Fibroblast of upper back skin (primary cell): Measurements from ENCODE around the gene XPR1.

Experiments used
- DNase-seq: peaks from one replicate; pipeline ENCODE4 v3.0.0-alpha.2; 2013

XPR1 gene

DNA sequence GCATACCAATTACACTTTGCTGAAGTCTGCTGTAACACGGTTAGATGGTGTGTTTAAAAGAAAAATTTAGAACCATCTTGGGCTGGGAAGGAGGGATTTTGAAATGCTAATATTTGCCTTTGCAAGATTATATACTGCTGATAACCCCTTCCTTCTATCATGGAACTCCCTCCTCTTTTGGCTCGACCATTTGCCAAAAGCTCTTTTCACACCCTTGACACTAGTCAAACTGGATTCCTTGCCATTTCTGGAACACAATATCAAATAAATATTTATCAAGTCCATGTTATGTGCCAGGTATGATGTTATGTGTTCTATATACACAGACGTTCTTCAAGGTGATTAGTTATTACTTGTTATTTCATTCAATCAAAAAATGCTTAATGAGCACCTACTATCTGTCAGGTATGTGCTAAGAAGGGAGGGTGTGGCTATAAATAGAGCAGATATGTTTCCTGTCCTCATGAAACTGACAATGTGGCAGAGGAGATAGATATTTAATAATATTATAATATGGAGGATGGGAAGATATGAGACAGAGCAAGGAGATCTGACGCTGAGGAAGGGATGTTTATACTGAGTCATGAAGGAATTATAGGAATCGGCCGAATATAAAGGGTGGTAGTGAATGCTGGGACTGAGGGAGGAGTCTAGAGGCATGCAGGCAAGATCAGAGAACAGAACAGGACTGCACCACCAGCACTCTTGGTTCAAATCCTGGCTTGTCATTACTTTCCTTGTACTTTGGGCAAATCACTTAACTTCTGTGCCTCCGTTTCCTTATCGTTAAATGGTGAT, 16.1 kb upstream of the XPR1 start:
- DNase-seq = no peak

DNA sequence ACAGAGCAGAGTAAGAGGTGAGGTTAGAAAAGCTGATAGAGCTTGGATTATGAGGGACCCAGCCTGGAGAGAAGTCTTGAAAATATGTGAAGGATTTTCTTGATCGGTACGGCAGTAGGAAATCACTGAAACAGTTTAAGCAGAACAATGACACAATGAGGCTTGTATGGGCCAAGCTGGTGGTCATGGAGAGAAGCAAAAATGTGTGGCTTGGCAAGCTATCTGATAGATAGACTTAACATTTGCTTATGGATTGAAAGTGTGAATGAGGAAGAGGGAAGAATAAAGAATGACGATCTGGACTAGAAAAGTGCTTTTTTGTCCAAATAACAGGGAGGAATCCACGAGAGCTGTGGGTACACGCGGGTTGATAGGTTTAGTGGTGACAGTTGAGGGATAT, 15.4 kb upstream of the XPR1 start:
- DNase-seq = peak; percentile 39

DNA sequence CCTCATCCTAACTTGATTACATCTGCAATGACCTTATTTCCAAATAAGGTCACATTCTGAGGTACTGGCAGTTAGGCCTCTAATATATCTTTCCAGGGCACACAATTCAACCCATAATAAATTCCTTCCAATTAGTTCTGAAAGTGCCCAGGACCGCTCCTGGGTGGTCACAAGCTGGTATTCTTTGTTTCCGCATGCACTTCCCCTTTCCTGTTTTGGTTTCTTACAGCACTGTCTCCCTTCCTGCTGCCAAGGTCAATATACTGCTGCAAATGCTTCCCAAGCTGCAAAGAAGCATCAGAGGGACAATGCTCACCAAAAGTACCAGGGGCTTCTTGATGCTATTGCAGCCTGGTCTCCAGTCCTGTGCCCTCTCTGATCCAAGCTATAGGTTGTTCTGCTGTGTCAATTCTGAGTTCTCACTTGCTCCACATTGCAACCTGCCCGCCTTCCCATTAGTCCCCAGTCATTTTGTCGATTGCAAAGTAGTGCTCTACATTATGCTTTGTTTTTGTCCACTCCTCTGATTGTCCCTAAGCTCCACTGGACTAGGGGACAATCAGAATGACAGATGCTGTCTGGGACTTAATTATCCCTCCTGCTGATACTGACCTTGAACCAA, 13.9 kb upstream of the XPR1 start:
- DNase-seq = no peak

DNA sequence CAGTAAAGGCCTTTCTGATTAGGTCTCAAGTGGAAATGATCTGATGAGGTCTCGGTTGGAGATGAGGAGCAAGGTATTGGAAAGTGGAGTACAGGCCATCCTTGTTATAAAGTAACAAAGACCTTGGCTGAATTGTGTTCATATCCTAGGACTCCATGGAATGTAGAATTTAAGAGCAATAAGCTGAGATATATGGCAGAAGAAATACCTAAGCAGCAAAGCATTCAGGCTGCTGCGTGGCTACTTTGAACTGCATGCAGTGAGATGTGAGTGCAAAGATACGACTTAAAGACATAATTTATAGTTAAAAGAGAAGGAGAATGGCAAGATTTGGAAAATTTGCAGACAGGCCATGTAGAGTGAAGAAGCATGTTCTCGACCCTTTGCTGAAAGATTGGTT, 11.2 kb upstream of the XPR1 start:
- DNase-seq = peak; percentile 28

DNA sequence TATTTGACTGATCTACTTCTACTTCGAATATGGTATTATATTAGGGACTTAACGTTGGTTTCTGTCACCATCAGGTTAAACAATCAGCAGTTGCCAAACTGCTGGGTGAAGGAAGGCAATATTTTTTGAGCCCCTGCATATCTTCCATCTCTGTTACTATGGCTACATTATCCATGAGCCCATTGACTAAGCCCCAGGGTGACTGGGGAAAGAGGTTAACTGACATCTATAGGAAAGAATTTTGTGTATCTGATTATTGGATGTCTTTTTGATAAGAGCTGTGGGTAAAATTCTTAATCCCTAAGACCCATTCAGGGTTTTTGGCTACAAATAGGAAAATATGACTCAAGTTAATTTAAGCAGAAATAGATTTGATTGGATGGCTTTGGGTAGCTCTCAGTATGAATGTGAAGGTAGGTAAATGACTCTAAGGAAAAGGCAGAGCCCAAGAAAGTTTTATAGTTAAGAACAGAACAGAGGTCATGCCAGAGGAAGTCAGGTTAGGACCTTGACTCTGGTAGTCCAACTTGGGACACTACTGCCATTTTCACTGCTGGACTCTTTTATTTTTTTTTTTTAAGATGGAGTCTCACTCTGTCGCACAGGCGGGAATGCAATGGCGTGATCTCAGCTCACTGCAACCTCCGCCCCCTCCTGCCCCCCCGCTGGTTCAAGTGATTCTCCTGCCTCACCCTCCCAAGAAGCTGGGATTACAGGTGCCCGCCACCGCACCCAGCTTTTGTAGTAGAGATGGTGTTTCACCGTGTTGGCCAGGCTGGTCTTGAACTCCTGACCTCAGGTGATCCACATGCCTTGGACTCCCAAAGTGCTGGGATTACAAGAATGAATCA, 8.9 kb upstream of the XPR1 start:
- DNase-seq = no peak

DNA sequence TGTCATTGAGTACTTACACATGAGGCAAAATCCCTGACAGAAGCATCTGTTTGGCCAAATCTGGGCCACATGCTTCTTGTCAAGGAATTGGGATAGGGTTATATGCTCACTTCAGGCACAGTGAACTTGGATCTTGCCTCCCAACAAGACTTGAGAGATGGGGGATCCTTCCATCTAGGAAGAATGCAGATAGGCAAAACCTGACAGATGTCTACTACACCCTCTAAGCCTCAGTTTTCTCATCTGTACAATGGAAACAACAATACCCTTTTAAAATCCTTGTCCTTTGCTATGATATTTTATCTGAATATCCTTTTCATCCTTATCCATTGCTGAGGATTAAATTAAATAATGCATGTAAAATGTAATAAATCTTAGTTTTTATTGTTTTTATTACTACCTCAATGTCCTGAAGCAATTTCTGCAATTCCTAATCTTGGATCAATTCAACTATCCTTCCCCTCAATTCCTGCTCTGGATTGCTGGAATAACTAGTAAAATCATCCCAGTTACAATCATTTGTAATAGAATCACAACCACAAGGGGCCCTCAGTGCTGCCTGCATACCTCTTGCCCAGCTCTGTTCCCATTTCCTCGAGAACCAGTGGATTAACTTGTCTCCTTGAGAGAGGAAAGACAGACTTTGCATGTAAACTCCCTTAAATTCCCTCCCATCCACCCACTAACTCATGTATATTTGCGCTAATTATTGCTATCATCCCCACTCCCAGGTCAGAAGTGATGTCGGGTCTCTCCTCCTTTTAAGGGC, 8.1 kb upstream of the XPR1 start:
- no peak for DNase-seq

DNA sequence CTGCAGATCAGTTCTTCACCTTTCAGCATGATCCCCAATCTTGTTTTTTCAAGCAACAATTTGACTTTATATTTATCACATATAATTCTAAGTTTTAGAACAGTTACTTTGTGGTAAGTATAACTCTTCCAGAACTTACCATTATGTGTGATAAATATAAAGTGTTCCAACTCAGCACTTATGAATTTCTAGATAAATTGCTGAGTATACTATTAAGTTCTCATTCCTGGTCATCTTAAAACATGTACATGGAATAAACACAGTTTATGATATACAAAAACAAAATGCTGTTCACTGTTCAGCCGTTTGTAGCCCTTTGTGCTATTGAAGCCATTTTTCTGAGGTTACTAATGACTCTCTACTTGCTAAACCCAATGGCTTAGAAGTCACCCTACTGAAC, 5.1 kb upstream of the XPR1 start:
- DNase-seq = no peak

DNA sequence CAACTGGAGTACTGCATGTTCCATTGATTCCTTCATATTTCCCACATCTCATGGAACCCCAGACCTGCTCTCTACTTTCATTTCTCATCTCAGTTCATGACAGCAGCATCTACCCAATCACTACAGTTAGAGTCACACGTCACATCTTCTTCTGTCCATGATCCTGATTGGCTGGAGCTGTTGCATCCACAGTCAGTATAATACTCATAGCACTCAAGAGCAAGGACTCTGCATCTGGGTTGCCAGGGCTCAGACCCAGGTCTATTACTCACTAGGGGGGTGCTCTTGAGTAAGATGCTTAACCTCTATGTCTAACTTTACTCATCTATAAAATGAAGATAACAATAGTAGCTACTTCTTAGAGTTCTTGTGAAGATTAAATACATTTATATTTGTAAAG, 4.4 kb upstream of the XPR1 start:
- DNase-seq = peak; percentile 25

DNA sequence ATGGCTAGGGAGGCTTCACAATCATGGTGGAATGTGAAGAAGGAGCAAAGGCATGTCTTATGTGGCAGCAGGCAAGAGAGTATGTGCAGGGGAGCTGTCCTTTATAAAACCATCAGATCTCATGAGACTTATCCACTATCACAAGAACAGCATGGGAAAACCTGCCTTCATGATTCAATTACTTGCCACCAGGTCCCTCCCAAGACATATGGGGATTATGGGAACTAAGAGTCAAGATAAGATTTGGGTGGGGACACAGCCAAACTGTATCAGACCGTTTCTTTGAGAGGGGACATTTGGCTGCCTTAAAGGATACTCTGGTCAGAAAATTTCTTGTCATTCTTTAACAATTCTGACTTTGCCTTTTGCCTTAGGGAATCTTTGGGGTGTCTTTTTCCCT, 3.2 kb upstream of the XPR1 start:
- DNase-seq = no peak

DNA sequence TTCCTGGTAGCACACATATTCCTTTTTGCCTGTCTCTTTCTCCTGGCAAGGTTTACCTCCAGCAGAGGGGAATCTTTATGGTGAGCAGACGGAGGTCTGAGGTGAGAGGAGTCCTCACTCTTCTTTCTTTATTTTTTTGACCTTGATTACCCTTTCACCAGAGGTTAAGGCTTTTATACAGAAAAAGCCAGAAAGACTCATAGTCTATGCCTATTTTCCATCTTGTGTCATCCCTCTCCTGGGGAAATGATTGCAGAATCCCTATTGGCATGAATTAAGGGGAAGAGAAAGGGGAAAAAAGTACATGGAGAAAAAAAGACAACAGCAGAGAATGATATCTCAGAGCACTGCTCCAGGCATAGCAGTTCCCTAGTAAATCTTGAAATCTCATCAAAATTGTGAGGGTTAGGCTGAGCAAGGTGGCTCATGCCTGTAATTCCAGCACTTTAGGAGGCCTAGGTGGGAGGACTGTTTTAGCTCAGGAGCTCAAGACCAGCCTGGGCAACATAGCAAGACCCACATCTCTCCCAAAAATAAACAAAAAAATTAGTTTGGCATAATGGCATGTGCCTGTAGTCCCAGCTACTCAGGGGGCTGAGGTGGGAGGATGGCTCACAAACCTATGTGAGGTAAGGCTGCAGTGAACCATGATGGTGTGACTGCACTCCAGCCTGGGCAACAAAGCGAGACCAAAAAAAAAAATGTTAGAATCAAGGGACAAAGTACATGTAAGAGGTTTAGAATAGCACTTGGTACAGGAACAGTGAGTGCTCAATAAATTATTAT, 1.2 kb upstream of the XPR1 start:
- DNase-seq = no peak

DNA sequence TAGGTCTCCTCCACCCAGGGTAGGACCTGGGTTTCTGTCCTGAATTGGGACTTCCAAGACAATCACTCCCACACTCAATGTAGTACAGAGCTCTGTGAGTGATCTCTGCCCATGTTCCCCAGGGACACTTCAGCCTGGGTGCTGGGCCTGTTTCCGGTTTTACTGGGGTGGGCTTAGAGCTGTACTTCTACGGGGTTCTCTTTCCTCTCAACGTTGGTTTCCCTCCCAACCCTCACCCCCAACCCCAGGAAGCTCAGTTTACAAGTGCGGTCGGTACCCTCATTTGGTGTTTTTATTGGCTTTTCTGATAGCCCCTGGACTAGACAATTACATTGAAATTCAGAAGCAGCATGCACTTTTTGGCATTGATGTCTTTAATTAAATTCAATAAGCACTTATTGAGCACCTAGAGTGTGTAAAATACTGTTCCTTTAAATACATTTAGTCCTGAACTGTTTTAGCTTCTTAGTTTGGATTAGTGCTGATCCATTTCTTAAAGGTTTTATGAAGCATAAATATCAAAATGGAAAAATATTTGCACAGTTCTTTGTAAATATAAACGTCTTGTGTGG, 542 bp upstream of the XPR1 start:
- no peak for DNase-seq

DNA sequence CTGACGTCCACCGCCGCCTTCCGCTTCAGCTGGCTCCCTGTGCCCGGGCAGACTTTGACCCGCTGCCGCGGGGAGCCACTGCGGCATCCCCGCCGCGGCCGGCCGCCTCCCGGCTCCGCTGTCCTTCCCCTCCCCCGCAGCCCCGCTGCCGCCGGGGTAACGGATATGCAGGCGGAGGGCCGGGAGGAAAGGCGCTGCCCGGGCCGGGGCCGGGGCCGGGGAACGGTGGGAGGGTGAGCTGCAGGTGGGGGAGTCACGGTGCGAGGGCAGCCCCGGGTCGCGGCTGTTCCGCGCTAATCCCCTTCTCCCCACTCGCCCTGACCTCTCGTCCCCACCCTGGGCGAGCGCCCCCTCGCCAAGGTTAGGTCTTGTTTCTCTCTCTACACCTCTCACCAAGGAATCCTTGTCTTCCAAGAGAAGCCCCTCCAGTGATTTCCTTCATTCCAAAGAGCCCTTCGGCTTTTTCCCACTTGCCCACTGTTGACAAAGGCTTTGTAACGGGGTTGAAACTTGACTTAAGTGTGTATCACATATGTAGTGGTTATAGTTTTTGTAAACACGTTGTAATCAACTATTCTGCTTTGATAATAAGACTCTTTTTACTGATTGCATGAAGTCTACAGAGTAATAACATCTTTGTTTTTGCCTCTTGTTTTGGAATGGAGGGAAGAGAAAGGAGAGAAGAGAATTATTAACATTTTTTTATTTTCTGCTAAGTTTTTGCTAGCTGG, 669 bp downstream of the XPR1 start:
- DNase-seq = no peak

DNA sequence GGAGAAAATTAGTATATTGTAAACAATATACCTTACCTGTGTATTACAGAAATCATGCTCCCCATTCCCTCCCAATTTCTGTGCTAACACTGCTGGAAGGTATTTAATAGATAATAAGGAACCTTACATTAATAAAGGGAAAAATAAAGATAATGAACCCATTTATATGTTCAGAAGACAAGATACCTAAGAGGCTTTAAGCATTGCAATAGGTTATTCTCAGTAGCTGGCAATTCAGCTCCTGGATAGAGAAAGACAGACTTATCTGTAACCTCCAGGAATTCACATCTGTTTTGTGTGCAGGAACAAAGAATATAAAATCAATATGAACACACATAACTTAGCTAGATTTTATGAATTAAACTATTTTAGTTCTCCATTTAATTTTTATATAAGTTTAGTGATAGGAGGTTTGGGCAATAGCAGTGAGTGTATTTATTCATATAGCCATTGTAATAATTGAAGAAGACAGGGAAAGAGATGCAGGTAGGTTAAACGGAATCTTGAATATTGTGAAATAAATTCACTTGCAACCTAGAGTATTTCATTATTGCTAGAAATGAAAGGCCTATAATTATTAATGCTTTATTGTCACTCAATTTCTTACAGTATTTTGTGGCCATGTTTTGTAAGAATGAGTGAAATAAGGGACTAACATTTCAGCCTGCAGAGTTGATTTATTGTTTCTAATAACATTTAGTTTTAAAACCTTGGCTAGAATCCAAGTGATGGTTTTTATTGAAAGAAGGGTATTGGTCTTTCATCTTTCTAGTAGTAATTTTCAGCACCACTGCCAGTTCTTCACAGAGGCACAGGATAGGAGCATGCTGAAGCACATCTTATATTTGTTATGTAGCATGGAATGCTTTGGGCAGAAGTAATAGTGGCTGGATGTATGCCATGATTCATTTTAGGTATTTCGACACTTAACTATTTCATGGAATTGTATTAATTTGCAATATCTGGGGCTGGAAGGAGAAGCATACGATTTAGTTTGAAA, 1.5 kb downstream of the XPR1 start:
- DNase-seq = peak; percentile 67

DNA sequence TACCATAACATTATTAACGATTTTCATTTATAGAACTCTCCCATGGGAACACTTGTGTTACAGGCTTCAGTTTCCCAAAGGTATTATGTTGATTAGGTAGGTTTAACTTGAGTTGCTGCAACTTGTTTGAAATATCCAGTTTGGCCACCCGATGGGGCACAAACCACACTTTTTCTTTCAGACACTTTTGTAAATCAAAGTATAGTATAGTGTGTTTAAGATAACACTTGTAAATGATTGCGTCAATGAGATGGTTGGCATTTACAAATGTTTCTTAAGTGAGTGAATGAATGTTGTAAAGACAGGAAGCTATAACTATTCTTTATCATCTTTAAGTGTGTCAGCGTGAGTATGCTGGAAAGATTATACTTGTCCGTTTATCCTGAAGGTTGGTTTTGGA, 4.3 kb downstream of the XPR1 start:
- DNase-seq = peak; percentile 18

DNA sequence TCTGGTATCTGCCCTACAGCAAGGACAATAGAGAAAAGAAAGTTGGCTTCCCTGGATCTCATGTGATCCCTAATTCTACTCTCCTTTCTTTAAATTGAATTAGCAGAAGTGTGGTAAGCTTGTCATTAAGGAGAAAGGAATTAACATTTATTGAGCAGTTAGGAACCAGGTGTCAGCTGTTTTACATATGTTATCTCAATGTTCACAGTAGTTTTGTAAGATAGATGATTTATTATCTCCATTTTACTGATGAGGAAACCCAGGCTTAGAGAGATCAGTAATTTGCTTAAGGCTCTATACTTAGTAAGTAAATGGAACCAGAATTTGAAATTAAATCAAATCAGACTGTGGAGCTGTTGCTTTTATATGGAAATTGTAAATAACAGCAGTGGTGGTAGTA, 8.0 kb downstream of the XPR1 start:
- no peak for DNase-seq

DNA sequence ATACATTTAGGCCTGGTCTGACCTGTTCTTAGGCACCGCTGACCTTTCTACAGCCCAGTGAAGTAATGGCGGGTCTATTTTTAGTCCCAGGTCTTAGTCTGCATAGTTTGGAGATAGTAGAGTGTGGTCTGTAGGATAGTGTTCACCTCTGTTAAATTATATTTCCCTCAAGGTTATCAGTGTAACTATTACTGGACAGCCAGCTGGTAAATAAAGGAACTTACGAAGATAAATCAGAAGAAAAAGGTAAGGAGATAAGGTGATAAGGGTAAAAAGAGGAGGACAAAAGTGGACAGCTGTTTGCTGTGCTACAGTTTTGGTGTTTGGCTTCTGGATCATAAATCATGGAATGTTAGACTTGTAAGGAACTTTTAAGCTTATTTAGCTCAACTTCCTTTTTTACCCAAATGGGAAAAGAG, 8.7 kb downstream of the XPR1 start:
- no peak for DNase-seq

DNA sequence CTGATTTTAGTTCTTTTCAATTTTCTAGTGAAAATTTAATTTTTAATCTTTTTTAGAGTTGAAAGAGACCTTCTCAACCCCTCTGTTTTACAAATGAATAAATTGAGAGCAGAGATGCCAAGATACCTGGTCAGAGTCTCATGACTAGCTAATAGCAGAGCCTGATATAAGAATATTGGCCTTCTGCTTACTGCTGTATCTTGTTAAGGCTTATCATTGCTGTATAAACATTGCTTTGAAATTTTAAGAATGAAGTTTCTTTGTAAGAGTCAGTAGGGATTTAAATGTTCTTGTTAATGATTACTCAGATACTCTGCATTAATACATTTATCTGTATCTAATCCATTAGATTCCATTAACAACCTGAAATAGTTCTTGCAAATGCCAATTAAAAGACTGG, 9.8 kb downstream of the XPR1 start:
- DNase-seq = no peak

DNA sequence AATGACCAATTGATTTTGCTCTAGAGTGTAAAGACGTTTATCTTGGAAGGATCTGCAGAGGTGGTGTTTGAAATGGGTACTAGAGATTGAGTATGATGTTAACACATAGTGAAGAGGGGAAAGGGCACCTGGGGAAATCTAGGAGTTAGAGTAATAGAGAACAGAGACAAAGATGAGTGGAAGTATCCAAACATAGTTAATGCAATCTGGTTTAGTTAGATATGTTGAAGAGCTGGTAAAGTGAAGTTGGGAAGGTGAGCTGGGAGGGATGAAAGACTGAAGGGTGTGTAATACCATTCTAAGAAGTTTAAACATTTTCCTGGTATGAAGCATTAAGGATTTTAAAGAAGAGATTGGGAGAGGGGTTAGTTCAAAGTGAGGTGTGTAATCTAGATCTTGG, 11.0 kb downstream of the XPR1 start:
- DNase-seq = no peak

DNA sequence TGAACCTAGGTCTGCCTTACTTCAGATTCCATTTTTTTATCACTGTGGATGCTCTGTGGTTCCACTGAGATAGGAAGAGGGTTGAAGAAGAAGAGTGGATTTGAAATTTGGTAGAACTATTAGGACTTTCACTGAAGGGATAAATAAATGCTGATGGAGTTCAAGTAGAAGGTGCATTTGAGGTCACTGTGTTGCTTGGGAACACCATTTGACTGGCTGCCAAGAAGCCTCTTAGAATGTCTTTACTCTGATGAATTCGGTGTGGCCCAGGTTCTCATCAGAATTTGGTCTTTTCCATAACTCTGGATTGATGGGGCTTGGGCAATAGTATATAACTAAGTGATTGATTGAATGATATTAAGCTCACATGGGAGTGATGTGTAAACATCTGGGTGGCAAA, 11.9 kb downstream of the XPR1 start:
- DNase-seq = peak; percentile 20
